ENCODE measurements around the gene XAB2. TPM values are rescaled to one million over a fixed set of nuclear protein-coding genes. Genes with fewer than 3 reads are reported as not detected.

Gene XAB2
- 23.5 TPM for total RNA-seq
- long read RNA-seq, transcript XAB2-201 (19 exons, 2,667 nt) = major isoform, 14 of 34 reads
- long read RNA-seq, partial matches to known transcripts = 17 of 34 reads
- long read RNA-seq, other reads (novel, unspliced or antisense) = 3 of 34 reads

- intact Hi-C loops (cut with DNase I) = no loop called here
- ATAC-seq (ENCODE audit: poor library complexity) (peak; percentile 97), DNase-seq (peak; percentile 96)
Measured at GRCh38 chr19:7629347-7630054, at the start of gene XAB2, which contains the start of gene PET100. Gene XAB2 (minus strand): TSS chr19:7629545. CDS start chr19:7629527, 18 bp downstream. Gene PET100 (plus strand): TSS chr19:7629793. CDS start chr19:7629834, 41 bp downstream.

GRCh38 chr19:7677669-7678311, 48.4 kb upstream of the XAB2 start:
- intact Hi-C loops (cut with DNase I) = no loop called here
- ATAC-seq (ENCODE audit: poor library complexity) (no peak), DNase-seq (no peak)

- DNase-seq = peak; percentile 57
- no peak for ATAC-seq (ENCODE audit: poor library complexity)
- intact Hi-C loops (cut with DNase I) = no loop called here
Measured at GRCh38 chr19:7676854-7677253, 47.5 kb upstream of the XAB2 start, which contains the start of gene MCEMP1. Gene MCEMP1 (plus strand): TSS chr19:7677090. CDS start chr19:7677121, 31 bp downstream.

GRCh38 chr19:7676376-7676775, 47.0 kb upstream of the XAB2 start:
- intact Hi-C loops (cut with DNase I) = no loop called here
- DNase-seq (no peak), ATAC-seq (ENCODE audit: poor library complexity) (no peak)

- ATAC-seq (ENCODE audit: poor library complexity) = peak; percentile 83
- peak; percentile 85 for DNase-seq
- intact Hi-C loops (cut with DNase I) = no loop called here
Measured at GRCh38 chr19:7674010-7675005, 45.0 kb upstream of the XAB2 start.

GRCh38 chr19:7672522-7672921, 43.2 kb upstream of the XAB2 start:
- DNase-seq (no peak), ATAC-seq (ENCODE audit: poor library complexity) (no peak)
- intact Hi-C loops (cut with DNase I) = no loop called here

GRCh38 chr19:7670790-7671189, 41.4 kb upstream of the XAB2 start:
- no peak for DNase-seq
- intact Hi-C loops (cut with DNase I) = no loop called here

GRCh38 chr19:7670150-7670783, 40.9 kb upstream of the XAB2 start:
- DNase-seq = peak; percentile 56
- no peak for ATAC-seq (ENCODE audit: poor library complexity)
- intact Hi-C loops (cut with DNase I) = no loop called here

More at GRCh38 chr19:7670790-7671189, 41.4 kb upstream of the XAB2 start:
- ATAC-seq (ENCODE audit: poor library complexity) = no peak

- DNase-seq (no peak), ATAC-seq (ENCODE audit: poor library complexity) (no peak)
- intact Hi-C loops (cut with DNase I) = no loop called here
Measured at GRCh38 chr19:7669641-7670040, 40.3 kb upstream of the XAB2 start.

- DNase-seq (no peak), ATAC-seq (ENCODE audit: poor library complexity) (no peak)
- intact Hi-C loops (cut with DNase I) = no loop called here
Measured at GRCh38 chr19:7668842-7669241, 39.5 kb upstream of the XAB2 start, which contains the start of gene RETN. Gene RETN (plus strand): TSS chr19:7669049. CDS start chr19:7669327, 278 bp downstream.

GRCh38 chr19:7665076-7665475, 35.7 kb upstream of the XAB2 start:
- DNase-seq = no peak
- intact Hi-C loops (cut with DNase I) = no loop called here
- no peak for ATAC-seq (ENCODE audit: poor library complexity)

GRCh38 chr19:7663706-7664105, 34.4 kb upstream of the XAB2 start:
- no peak for DNase-seq
- intact Hi-C loops (cut with DNase I) = no loop called here

GRCh38 chr19:7662657-7663056, 33.3 kb upstream of the XAB2 start:
- DNase-seq (no peak), ATAC-seq (ENCODE audit: poor library complexity) (no peak)
- intact Hi-C loops (cut with DNase I) = no loop called here

More at GRCh38 chr19:7663706-7664105, 34.4 kb upstream of the XAB2 start:
- ATAC-seq (ENCODE audit: poor library complexity) = no peak

- intact Hi-C loops (cut with DNase I) = no loop called here
- no peak for ATAC-seq (ENCODE audit: poor library complexity)
- no peak for DNase-seq
Measured at GRCh38 chr19:7661744-7662538, 32.6 kb upstream of the XAB2 start.

- ATAC-seq (ENCODE audit: poor library complexity) (no peak), DNase-seq (no peak)
- intact Hi-C loops (cut with DNase I) = loop anchor here (10.0 kb wide), 1 partner anchor 137 kb away; no protein-coding TSS in a partner anchor
Measured at GRCh38 chr19:7658219-7658686, 28.9 kb upstream of the XAB2 start.

- DNase-seq (no peak), ATAC-seq (ENCODE audit: poor library complexity) (peak; percentile 47)
- intact Hi-C loops (cut with DNase I) = loop anchor here (10.0 kb wide), 1 partner anchor 138 kb away; no protein-coding TSS in a partner anchor
Measured at GRCh38 chr19:7657131-7657751, 27.9 kb upstream of the XAB2 start.

- intact Hi-C loops (cut with DNase I) = loop anchor here (10.0 kb wide), 1 partner anchor 139 kb away; no protein-coding TSS in a partner anchor
- ATAC-seq (ENCODE audit: poor library complexity) (no peak), DNase-seq (no peak)
Measured at GRCh38 chr19:7655581-7655980, 26.2 kb upstream of the XAB2 start.
